Right cardiac atrium (tissue), 5 donors: Measurements from ENCODE around the gene TTF2. TPM values are rescaled to one million over a fixed set of nuclear protein-coding genes. Genes with fewer than 3 reads are reported as not detected.
A peak's percentile ranks its signal among the peaks of the same experiment; 100 is the strongest.

Experiments used
- ATAC-seq, 2 donors: fragments of 200-7000 bp; cut with Tn5 transposase; one replicate each; pipeline versions ENCODE4 v1.8.0 to v1.9.1; 2020; ENCODE audit warnings: moderate library complexity in 2 of 2, mild to moderate bottlenecking in 1 of 2
- DNase-seq, 3 donors: peaks; one replicate each; pipeline ENCODE4 v3.0.0-alpha.2; 2020
- H3K27ac ChIP-seq: one replicate; pipeline ENCODE4 v1.5.1; 2013; ENCODE audit warnings: mild to moderate bottlenecking, low read length, control low read depth, moderate library complexity
- H3K27me3 ChIP-seq: one replicate; pipeline ENCODE4 v1.6.1; 2013; ENCODE audit not compliant: control insufficient read depth, insufficient read depth
- H3K4me1 ChIP-seq: one replicate; pipeline ENCODE4 v1.6.1; 2013; ENCODE audit warnings: low read length; ENCODE audit not compliant: control insufficient read depth, insufficient read depth
- H3K4me3 ChIP-seq: one replicate; pipeline ENCODE4 v1.5.1; 2013; ENCODE audit warnings: low read length, control low read depth
- H3K9me3 ChIP-seq: one replicate; pipeline ENCODE4 v1.6.1; 2013; ENCODE audit warnings: low read length; ENCODE audit not compliant: control insufficient read depth
- WGBS: extraction: QIAGEN DNeasy Blood & Tissue Kit; methylation state at CpG from one replicate; pipeline ENCODE4 v1.1.7; 2013; 5-methylcytosine and 5-hydroxymethylcytosine counted together
- intact Hi-C, 4 donors: fragments of 100-400 bp; cut with DNase I; formaldehyde crosslinking; loops; one replicate each; pipeline versions ENCODE4 v1.11.0 to v1.14.0; 2022 to 2023
- polyA plus RNA-seq: library from polyadenylated mRNA; stranded (reverse); fragments of 200-250 nt; gene quantifications from one replicate; pipeline ENCODE4 v1.2.3, GENCODE V29; 2013
- total RNA-seq, 4 donors: library from RNA; stranded (reverse); fragmentation: NEBNext Ultra II Directional; extraction: Animal tissue kit (Norgen Biotek cat#: 25700); gene quantifications; one replicate each; pipeline ENCODE4 v1.2.1, GENCODE V29; 2021
- donor health status: healthy with polysubstance abuse.
- donor health status: DM: no; HTN: yes; CAD: no.
- donor health status: DM: no; HTN: no; CAD: no.
- donor health status: DM: no; HTN: yes; CAD: no; lungs with severe emphysema.
- donor health status: DM: yes; HTN: yes; CAD: no.

TTF2 gene
- total and polyA plus RNA-seq, 5 donors = 2.1 to 10.6 (median 9.0) TPM

DNA sequence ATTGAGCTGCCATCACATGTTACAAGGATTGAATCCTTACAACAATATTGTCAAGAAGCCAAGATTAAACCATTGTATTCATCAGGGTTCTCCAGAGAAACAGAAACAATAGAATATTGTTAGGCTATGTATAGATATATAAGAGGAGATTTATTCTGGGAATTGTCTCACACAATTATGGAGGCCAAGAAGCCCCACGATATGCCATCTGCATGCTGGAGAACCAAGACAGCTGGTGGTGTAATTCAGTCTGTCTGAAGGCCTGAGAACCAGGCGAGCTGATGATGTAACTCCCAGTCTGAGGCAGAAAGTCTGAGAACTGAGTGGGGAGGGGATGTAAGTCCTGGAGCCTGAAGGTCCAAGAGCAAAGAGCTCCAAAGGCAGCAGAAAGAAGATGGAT lies 14.5 kb upstream of the TTF2 start:
- DNase-seq (no peak), ATAC-seq (no peak)
- 60% methylated on average over 2 of the region's 2 CpGs for WGBS
- no peak overlapping the region for H3K27ac ChIP-seq
- intact Hi-C loops = loop anchor here in 1 of 4 donors (10.0 kb wide), 1 partner anchor 191 kb away; no protein-coding TSS in a partner anchor
- H3K9me3 ChIP-seq = no peaks in the 10 kb centered on the region
- H3K27me3 ChIP-seq = no peaks in the 10 kb centered on the region
- no peak overlapping the region for H3K4me3 ChIP-seq
- H3K4me1 ChIP-seq = no peaks in the 10 kb centered on the region

GRCh38 chr1:117046781-117047180 lies 13.3 kb upstream of the TTF2 start:
- intact Hi-C loops = loop anchor here in 1 of 4 donors (10.0 kb wide), 1 partner anchor 192 kb away; no protein-coding TSS in a partner anchor
- H3K9me3 ChIP-seq = no peaks in the 10 kb centered on the region
- no peak for DNase-seq
- H3K27me3 ChIP-seq = no peaks in the 10 kb centered on the region
- no peak overlapping the region for H3K27ac ChIP-seq
- WGBS = 86% methylated on average over 4 of the region's 4 CpGs
- no peak for ATAC-seq
- no peak overlapping the region for H3K4me3 ChIP-seq
- H3K4me1 ChIP-seq = no peaks in the 10 kb centered on the region

DNA sequence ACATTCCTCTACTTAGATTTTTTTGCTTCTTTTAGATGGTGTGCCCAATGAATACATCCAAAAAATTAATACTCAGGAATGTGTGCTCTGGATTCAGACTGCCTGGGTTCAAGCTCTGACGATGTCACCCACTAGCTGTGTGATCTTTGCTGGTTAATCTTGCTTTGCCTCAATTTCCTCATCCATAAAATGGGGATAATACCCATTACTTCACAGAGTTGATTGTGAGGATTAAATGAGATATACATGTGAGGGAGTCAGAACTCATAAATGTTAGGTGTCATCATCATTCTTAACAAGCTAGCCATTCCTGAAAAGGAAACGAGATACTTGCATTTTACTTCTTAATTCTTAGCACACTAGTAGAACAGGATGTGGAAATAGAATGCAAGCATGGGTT lies 12.9 kb upstream of the TTF2 start:
- Histone ChIP-seq H3K9me3 (no peaks in the 10 kb centered on the region), H3K27ac (no peak overlapping the region), H3K4me1 (no peaks in the 10 kb centered on the region), H3K27me3 (no peaks in the 10 kb centered on the region), H3K4me3 (no peak overlapping the region)
- ATAC-seq (no peak), DNase-seq (no peak)
- 86% methylated on average over 2 of the region's 2 CpGs for WGBS
- intact Hi-C loops = loop anchor here in 1 of 4 donors (10.0 kb wide), 1 partner anchor 192 kb away; no protein-coding TSS in a partner anchor

DNA sequence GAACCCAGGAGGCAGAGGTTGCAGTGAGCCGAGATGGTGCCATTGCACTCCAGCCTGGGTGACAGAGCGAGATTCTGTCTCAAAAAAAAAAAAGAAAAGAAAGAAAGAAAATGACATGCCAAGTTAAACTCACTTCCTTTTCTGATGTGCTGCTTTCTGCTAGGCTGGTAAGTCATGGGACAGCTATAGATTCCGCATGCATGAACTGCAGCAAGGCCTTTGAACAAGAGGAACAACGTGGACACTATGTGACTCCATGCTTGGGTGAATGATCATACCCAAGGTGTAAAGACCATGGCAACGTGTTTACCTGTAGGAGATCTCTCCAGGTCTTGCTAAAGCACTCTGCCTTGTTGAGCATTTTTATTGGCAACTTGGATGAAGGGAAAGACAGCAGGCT lies 10.3 kb upstream of the TTF2 start:
- 92% methylated on average over 5 of the region's 5 CpGs for WGBS
- Histone ChIP-seq H3K4me3 (no peak overlapping the region), H3K4me1 (no peaks in the 10 kb centered on the region), H3K27ac (no peak overlapping the region), H3K9me3 (no peaks in the 10 kb centered on the region), H3K27me3 (no peaks in the 10 kb centered on the region)
- intact Hi-C loops = loop anchor here in 3 of 4 donors (5.0 to 10.0 kb wide), 3 partner anchors 195 to 323 kb away; no protein-coding TSS in a partner anchor
- DNase-seq = no peak
- ATAC-seq = no peak

DNA sequence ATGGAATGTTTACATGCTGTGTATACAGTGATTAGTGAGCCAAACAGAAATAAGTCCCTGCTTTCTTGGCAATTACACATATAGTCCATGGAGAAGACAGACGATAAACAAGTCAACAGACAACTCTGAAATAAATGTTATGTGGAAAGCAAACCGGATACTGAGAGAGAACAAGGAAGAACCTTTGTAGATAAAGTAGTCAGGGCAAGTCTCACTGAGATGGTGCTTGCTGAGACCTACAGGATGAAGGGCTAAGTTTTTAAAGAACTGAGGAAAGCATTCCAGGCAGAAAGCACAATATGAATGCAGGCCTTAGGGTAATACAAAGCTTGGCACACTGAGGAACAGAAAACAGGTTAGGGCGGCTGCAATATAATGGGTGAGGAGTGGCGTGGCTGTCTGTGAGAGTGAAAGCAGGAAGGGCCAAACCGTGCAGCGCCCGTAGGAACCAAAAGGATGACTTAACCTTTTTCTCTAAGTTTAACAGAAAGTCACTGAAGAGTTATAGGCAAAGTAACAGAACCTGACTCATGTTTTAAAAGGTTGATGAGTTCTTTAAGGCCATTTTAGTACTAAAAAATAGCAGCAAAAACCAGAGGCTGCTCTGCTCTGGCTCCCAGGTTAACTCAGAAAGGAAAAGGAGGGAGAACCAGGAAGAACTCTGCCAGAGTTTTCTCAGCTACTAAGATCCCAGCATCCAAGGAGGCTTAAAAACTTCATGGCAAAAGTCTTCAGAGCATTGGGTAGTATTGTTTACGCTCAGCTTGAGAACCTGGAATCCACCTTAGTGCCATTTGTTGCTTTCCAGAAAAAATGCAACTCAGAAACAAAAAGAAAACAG lies 8.7 kb upstream of the TTF2 start:
- H3K27ac ChIP-seq = no peak overlapping the region
- ATAC-seq = peak; percentile 61 to 64
- 29% methylated on average over 8 of the region's 8 CpGs for WGBS
- H3K27me3 ChIP-seq = no peaks in the 10 kb centered on the region
- H3K4me1 ChIP-seq = no peaks in the 10 kb centered on the region
- intact Hi-C loops = loop anchor here in 2 of 4 donors (5.0 kb wide), 2 partner anchors 199 to 324 kb away; no protein-coding TSS in a partner anchor
- H3K9me3 ChIP-seq = no peaks in the 10 kb centered on the region
- DNase-seq = peak in 1 of 3 donors; percentile 51
- peak overlapping the region; percentile 41 for H3K4me3 ChIP-seq

DNA sequence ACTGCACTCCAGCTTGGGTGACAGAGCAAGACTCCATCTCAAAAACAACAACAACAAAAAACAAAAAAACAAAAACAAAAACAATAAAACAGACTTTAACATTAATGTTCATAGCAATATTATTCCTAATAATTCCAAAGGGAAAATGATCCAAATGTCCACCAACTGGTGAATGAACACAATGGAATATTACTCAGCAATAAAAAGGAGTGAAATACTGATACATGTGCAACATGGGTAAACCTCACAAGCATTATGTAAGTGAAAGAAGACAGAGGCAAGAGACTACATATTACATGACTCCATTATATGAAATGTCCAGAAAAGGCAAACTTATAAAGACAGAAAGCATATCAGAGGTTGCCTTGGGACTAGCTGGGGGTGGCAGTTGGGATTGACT lies 6.1 kb upstream of the TTF2 start:
- intact Hi-C loops = loop anchor here in 2 of 4 donors (5.0 kb wide), 2 partner anchors 202 to 327 kb away; no protein-coding TSS in a partner anchor
- Histone ChIP-seq H3K4me3 (no peak overlapping the region), H3K27ac (no peak overlapping the region), H3K9me3 (no peaks in the 10 kb centered on the region), H3K27me3 (no peaks in the 10 kb centered on the region), H3K4me1 (no peaks in the 10 kb centered on the region)
- DNase-seq = no peak
- ATAC-seq = no peak

- H3K4me1 ChIP-seq = no peaks in the 10 kb centered on the region
- 50% methylated on average over 4 of the region's 4 CpGs for WGBS
- no peak overlapping the region for H3K4me3 ChIP-seq
- intact Hi-C loops = loop anchor here in 3 of 4 donors (5.0 kb wide), 3 partner anchors 207 to 322 kb away; no protein-coding TSS in a partner anchor
- no peak for ATAC-seq
- no peaks in the 10 kb centered on the region for H3K27me3 ChIP-seq
- H3K9me3 ChIP-seq = no peaks in the 10 kb centered on the region
- no peak overlapping the region for H3K27ac ChIP-seq
- DNase-seq = no peak
Observed at GRCh38 chr1:117058810-117059209, 1.3 kb upstream of the TTF2 start.

- Histone ChIP-seq H3K27me3 (no peaks in the 10 kb centered on the region), H3K27ac (no peak overlapping the region), H3K4me1 (no peaks in the 10 kb centered on the region), H3K9me3 (no peaks in the 10 kb centered on the region), H3K4me3 (peak overlapping the region; percentile 53)
- 2% methylated on average over 18 of the region's 18 CpGs for WGBS
- intact Hi-C loops = loop anchor here in 3 of 4 donors (5.0 kb wide), 3 partner anchors 207 to 322 kb away; no protein-coding TSS in a partner anchor
- peak in 1 of 2 donors; percentile 2 for ATAC-seq
- DNase-seq = peak; percentile 37 to 71 (median 67)
Observed at GRCh38 chr1:117059334-117059677, 820 bp upstream of the TTF2 start.

- intact Hi-C loops = no loop called here
- H3K9me3 ChIP-seq = no peaks in the 10 kb centered on the region
- DNase-seq (peak in 1 of 3 donors; percentile 77), ATAC-seq (peak; percentile 66 to 80)
- H3K4me1 ChIP-seq = no peaks in the 10 kb centered on the region
- no peaks in the 10 kb centered on the region for H3K27me3 ChIP-seq
- peak overlapping the region; percentile 10 for H3K27ac ChIP-seq
- WGBS = 25% methylated on average over 42 of the region's 42 CpGs
- peak overlapping the region; percentile 53 for H3K4me3 ChIP-seq
Observed at GRCh38 chr1:117060441-117061317, 553 bp downstream of the TTF2 start.

DNA sequence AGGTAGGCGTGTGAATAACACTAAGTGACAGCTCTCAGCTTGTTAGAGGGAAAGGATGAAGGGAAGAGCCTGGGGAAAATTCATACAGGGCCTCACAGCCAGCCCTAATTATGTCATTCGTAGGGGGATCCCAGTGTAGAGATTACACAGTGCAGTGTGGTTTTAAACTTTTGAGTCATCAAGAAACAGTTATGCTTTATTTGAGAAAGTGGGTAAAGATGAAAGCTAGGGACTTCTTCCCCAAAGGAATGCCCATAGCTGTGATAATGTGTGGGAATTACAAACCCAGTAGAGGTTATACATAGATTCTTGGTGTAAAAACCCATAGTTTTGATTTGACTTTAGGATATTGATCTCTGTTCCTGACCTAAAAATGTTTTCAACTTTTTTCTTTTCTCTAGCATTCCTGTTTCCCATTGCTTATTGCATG lies 1.9 kb downstream of the TTF2 start:
- H3K27me3 ChIP-seq = no peaks in the 10 kb centered on the region
- no peak overlapping the region for H3K27ac ChIP-seq
- DNase-seq = no peak
- intact Hi-C loops = no loop called here
- 78% methylated on average over 2 of the region's 2 CpGs for WGBS
- no peaks in the 10 kb centered on the region for H3K4me1 ChIP-seq
- H3K4me3 ChIP-seq = no peak overlapping the region
- no peak for ATAC-seq
- no peaks in the 10 kb centered on the region for H3K9me3 ChIP-seq
